ENCODE results near the gene WFIKKN2. TPM values are rescaled to one million over a fixed set of nuclear protein-coding genes. Genes with fewer than 3 reads are reported as not detected.

WFIKKN2 gene
- total RNA-seq, 2 experiments from 2014 or later: not detected

GRCh38 chr17:50798424-50799288, 36.7 kb upstream of the WFIKKN2 start:
- Histone ChIP-seq H4K20me1 (ENCODE audit: insufficient read depth, low read length) (no peaks in the 10 kb centered on the region), H3K79me2 (ENCODE audit: insufficient read depth, low read depth, low read length) (no peaks in the 10 kb centered on the region), H3K4me2 (ENCODE audit: low read length) (no peak overlapping the region), H3K9me3 (ENCODE audit: low read length) (no peaks in the 10 kb centered on the region), H3K4me1 (ENCODE audit: insufficient read depth, low read length, poor library complexity, severe bottlenecking) (no peaks in the 10 kb centered on the region), H2AFZ (ENCODE audit: low read length) (no peak overlapping the region), H3K9me2 (ENCODE audit: insufficient read depth, low read length) (no peaks in the 10 kb centered on the region), H3K36me3 (ENCODE audit: insufficient read depth, low read length) (no peaks in the 10 kb centered on the region), H3K4me3 (ENCODE audit: low read depth, low read length, poor library complexity, severe bottlenecking) (no peak overlapping the region), H3K27ac (ENCODE audit: low read depth, low read length, poor library complexity, severe bottlenecking) (no peak overlapping the region)
- no TSS peak for BruUV-seq (replicated peaks)
- ChIA-PET CTCF (ENCODE audit: unreplicated experiment) (no interaction called here), POLR2A (interaction anchor here (0.6 kb wide), 1 partner anchor 176 kb away, joined by 7 read pairs; no protein-coding TSS in a partner anchor)
- TF ChIP-seq EZH2phosphoT487 (IDR thresholded peaks at IDR 0.05; ENCODE audit: borderline replicate concordance, low read depth, low read length) (no peak), CTCF (conservative IDR thresholded peaks at IDR 0.05; ENCODE audit: low read length) (no peak)
- DNase-seq (ENCODE audit: low spot score): no peak
- intact Hi-C loops (cut with micrococcal nuclease; ENCODE audit: unreplicated experiment): no loop called here

- intact Hi-C loops (cut with micrococcal nuclease; ENCODE audit: unreplicated experiment): no loop called here
- Histone ChIP-seq H3K36me3 (ENCODE audit: insufficient read depth, low read length) (no peaks in the 10 kb centered on the region), H3K27ac (ENCODE audit: low read depth, low read length, poor library complexity, severe bottlenecking) (no peak overlapping the region), H3K79me2 (ENCODE audit: insufficient read depth, low read depth, low read length) (no peaks in the 10 kb centered on the region), H3K4me2 (ENCODE audit: low read length) (no peak overlapping the region), H3K4me3 (ENCODE audit: low read depth, low read length, poor library complexity, severe bottlenecking) (no peak overlapping the region), H3K9me3 (ENCODE audit: low read length) (no peaks in the 10 kb centered on the region), H3K4me1 (ENCODE audit: insufficient read depth, low read length, poor library complexity, severe bottlenecking) (no peaks in the 10 kb centered on the region), H2AFZ (ENCODE audit: low read length) (no peak overlapping the region), H4K20me1 (ENCODE audit: insufficient read depth, low read length) (no peaks in the 10 kb centered on the region), H3K9me2 (ENCODE audit: insufficient read depth, low read length) (no peaks in the 10 kb centered on the region)
- BruUV-seq (replicated peaks): no TSS peak
- ChIA-PET CTCF (ENCODE audit: unreplicated experiment) (no interaction called here), POLR2A (no interaction called here)
- TF ChIP-seq CTCF (conservative IDR thresholded peaks at IDR 0.05; ENCODE audit: low read length) (no peak), EZH2phosphoT487 (IDR thresholded peaks at IDR 0.05; ENCODE audit: borderline replicate concordance, low read depth, low read length) (no peak)
- no peak for DNase-seq (ENCODE audit: low spot score)
Observed at GRCh38 chr17:50799582-50799981, 35.8 kb upstream of the WFIKKN2 start.

GRCh38 chr17:50800196-50800700, 35.1 kb upstream of the WFIKKN2 start:
- CTCF ChIA-PET (ENCODE audit: unreplicated experiment): no interaction called here

More at GRCh38 chr17:50800196-50800700, 35.1 kb upstream of the WFIKKN2 start:
- H3K36me3 ChIP-seq (ENCODE audit: insufficient read depth, low read length): no peaks in the 10 kb centered on the region
- no peak for TF ChIP-seq EZH2phosphoT487 (IDR thresholded peaks at IDR 0.05; ENCODE audit: borderline replicate concordance, low read depth, low read length)
- TF ChIP-seq CTCF (conservative IDR thresholded peaks at IDR 0.05; ENCODE audit: low read length): no peak
- intact Hi-C loops (cut with micrococcal nuclease; ENCODE audit: unreplicated experiment): no loop called here
- H2AFZ ChIP-seq (ENCODE audit: low read length): no peak overlapping the region
- H3K27ac ChIP-seq (ENCODE audit: low read depth, low read length, poor library complexity, severe bottlenecking): no peak overlapping the region
- no peak for DNase-seq (ENCODE audit: low spot score)
- BruUV-seq (replicated peaks): no TSS peak
- H3K79me2 ChIP-seq (ENCODE audit: insufficient read depth, low read depth, low read length): no peaks in the 10 kb centered on the region
- no peaks in the 10 kb centered on the region for H3K9me2 ChIP-seq (ENCODE audit: insufficient read depth, low read length)
- no peaks in the 10 kb centered on the region for H3K4me1 ChIP-seq (ENCODE audit: insufficient read depth, low read length, poor library complexity, severe bottlenecking)
- H3K4me3 ChIP-seq (ENCODE audit: low read depth, low read length, poor library complexity, severe bottlenecking): no peak overlapping the region
- H4K20me1 ChIP-seq (ENCODE audit: insufficient read depth, low read length): no peaks in the 10 kb centered on the region
- POLR2A ChIA-PET: interaction anchor here (0.6 kb wide), 1 partner anchor 194 kb away, joined by 3 read pairs; no protein-coding TSS in a partner anchor
- no peaks in the 10 kb centered on the region for H3K9me3 ChIP-seq (ENCODE audit: low read length)
- H3K4me2 ChIP-seq (ENCODE audit: low read length): no peak overlapping the region

Measured in OCI-LY7 (cell line).